Psoas muscle (tissue), 8 donors: ENCODE results near the gene NPSR1. TPM values are rescaled to one million over a fixed set of nuclear protein-coding genes. Genes with fewer than 3 reads are reported as not detected.
"Not testable (repeated sequence)": the region's sequence is repeated elsewhere in the genome, so short reads cannot be mapped to it uniquely, and the experiment has no call there.

ENCODE experiments used
- ATAC-seq, 4 donors: fragments of 200-7000 bp; cut with Tn5 transposase; one replicate each; pipeline ENCODE4 v1.9.1; 2020; ENCODE audit warnings: moderate library complexity in 3 of 4, mild to moderate bottlenecking in 2 of 4
- DNase-seq, 2 donors: peaks; one replicate each; pipeline ENCODE4 v3.0.0-alpha.2; 2020
- H3K27ac ChIP-seq: fragments of 200-600 bp; one replicate; pipeline ENCODE4 v1.8.0; 2022
- H3K27me3 ChIP-seq, 3 donors: fragments of 200-600 bp in 1 of 3; one replicate each; pipeline versions ENCODE4 v1.6.1 to v1.8.0; 2013 to 2022; ENCODE audit warnings: low read length in 2 of 3, mild to moderate bottlenecking in 2 of 3, moderate library complexity in 1 of 3; ENCODE audit not compliant: insufficient read depth in 3 of 3
- H3K36me3 ChIP-seq, 2 donors: fragments of 200-600 bp in 1 of 2; one replicate each; pipeline versions ENCODE4 v1.6.1 to v1.8.0; 2013 to 2022; ENCODE audit warnings: low read depth in 1 of 2, mild to moderate bottlenecking in 1 of 2, moderate library complexity in 1 of 2; ENCODE audit not compliant: insufficient read depth in 1 of 2
- H3K4me1 ChIP-seq: fragments of 200-600 bp; one replicate; pipeline ENCODE4 v1.8.0; 2022
- H3K4me3 ChIP-seq: fragments of 200-600 bp; one replicate; pipeline ENCODE4 v1.8.0; 2022; ENCODE audit warnings: mild to moderate bottlenecking
- H3K9me3 ChIP-seq: fragments of 200-600 bp; one replicate; pipeline ENCODE4 v1.8.0; 2022
- CTCF ChIP-seq: fragments of 200-600 bp; IDR thresholded peaks from one replicate; pipeline ENCODE4 v1.8.0; 2022; ENCODE audit warnings: antibody characterized with exemption
- WGBS, 3 donors: extraction: QIAGEN DNeasy Blood & Tissue Kit; methylation state at CpG; one replicate each; pipeline versions ENCODE4 v1.1.6 to v1.1.7; 2013; 5-methylcytosine and 5-hydroxymethylcytosine counted together
- intact Hi-C, 2 donors: fragments of 100-400 bp; cut with DNase I; formaldehyde crosslinking; loops; one replicate each; pipeline versions ENCODE4 v1.11.0 to v1.14.2; 2022
- polyA plus RNA-seq, 3 donors: library from polyadenylated mRNA; stranded (reverse); fragments of 200-250 nt; gene quantifications; one replicate each; pipeline ENCODE4 v1.2.3, GENCODE V29; 2013
- total RNA-seq, 4 donors: library from RNA; stranded (reverse); fragmentation: NEBNext Ultra II Directional in 2 of 4; extraction: Animal tissue kit (Norgen Biotek cat#: 25700) in 2 of 4; gene quantifications; one replicate each; pipeline versions ENCODE4 v1.2.1 to v1.2.4, GENCODE V29; 2021 to 2023
- donor health status: healthy with polysubstance abuse.
- donor health status: DM: no; HTN: no; CAD: no; lungs with moderate emphysema.
- donor health status: Bipolar disorder and iron deficiency.
- donor health status: healthy.
- donor health status: DM: yes; HTN: yes; CAD: no.
- donor health status: DM: no; HTN: no; CAD: no.
- donor health status: DM: no; HTN: no; CAD: no.
- donor health status: DM: yes; HTN: yes; CAD: no.

NPSR1 gene
- total and polyA plus RNA-seq, 7 donors, result not detected

DNA sequence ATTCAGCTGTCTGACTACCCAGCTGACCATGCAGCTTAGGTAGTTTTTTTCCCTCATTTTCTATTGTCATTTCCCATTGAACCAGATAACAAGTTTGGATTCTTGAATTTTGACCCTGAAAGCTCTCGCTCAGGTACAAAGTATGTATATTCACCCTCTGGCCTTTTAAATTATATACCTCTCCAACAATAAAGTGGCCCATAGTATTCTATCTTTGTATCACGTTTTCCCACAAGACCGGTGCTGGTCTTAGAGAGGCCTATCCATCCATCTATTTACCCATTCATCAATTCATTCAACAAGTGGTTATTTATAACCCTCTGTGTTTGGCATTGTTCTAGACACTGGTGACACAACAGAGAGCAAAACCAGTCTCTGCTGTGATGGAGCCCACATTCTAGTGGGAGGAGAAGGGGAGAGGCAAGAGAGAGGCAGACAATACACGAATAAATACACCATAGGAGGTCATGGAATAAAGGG is 35.2 kb upstream of the NPSR1 start:
- Histone ChIP-seq H3K36me3 (no peaks in the 10 kb centered on the region), H3K9me3 (no peaks in the 10 kb centered on the region), H3K27me3 (no peaks in the 10 kb centered on the region), H3K27ac (no peak overlapping the region), H3K4me3 (no peak overlapping the region), H3K4me1 (no peaks in the 10 kb centered on the region)
- DNase-seq, result no peak
- no peak for ATAC-seq
- WGBS, 3 donors, result 72 to 80% (median 72%) methylated on average over 4 of the region's 4 CpGs
- intact Hi-C loops, result no loop called here
- no peak for TF ChIP-seq CTCF

- H3K4me1 ChIP-seq, H3K4me3 ChIP-seq, intact Hi-C loops, H3K9me3 ChIP-seq, H3K36me3 ChIP-seq, H3K27ac ChIP-seq, H3K27me3 ChIP-seq, ATAC-seq, DNase-seq: not testable (repeated sequence)
- 69 to 78% (median 70%) methylated on average over 4 of the region's 4 CpGs for WGBS, 3 donors
Measured at GRCh38 chr7:34628618-34629017, 29.4 kb upstream of the NPSR1 start.

- no peak overlapping the region for H3K27ac ChIP-seq
- H3K36me3 ChIP-seq, result no peaks in the 10 kb centered on the region
- ATAC-seq, result no peak
- 67 to 74% (median 73%) methylated on average over 4 of the region's 4 CpGs for WGBS, 3 donors
- H3K27me3 ChIP-seq, result no peaks in the 10 kb centered on the region
- no peaks in the 10 kb centered on the region for H3K4me1 ChIP-seq
- no peak for TF ChIP-seq CTCF
- H3K4me3 ChIP-seq, result no peak overlapping the region
- intact Hi-C loops, result no loop called here
- no peaks in the 10 kb centered on the region for H3K9me3 ChIP-seq
- DNase-seq, result no peak
Measured at GRCh38 chr7:34652809-34653208, 5.2 kb upstream of the NPSR1 start.

GRCh38 chr7:34653787-34654186 is 4.2 kb upstream of the NPSR1 start:
- no peak overlapping the region for H3K27ac ChIP-seq
- no peaks in the 10 kb centered on the region for H3K36me3 ChIP-seq
- no peak for TF ChIP-seq CTCF
- WGBS, 3 donors, result 89 to 94% (median 91%) methylated on average over 1 of the region's 1 CpG
- no peaks in the 10 kb centered on the region for H3K9me3 ChIP-seq
- intact Hi-C loops, result no loop called here
- peaks cover 0 to 2% (median 0%) of the 10 kb centered on the region in 3 donors for H3K27me3 ChIP-seq
- H3K4me1 ChIP-seq, result no peaks in the 10 kb centered on the region
- no peak for DNase-seq
- no peak for ATAC-seq
- no peak overlapping the region for H3K4me3 ChIP-seq

DNA sequence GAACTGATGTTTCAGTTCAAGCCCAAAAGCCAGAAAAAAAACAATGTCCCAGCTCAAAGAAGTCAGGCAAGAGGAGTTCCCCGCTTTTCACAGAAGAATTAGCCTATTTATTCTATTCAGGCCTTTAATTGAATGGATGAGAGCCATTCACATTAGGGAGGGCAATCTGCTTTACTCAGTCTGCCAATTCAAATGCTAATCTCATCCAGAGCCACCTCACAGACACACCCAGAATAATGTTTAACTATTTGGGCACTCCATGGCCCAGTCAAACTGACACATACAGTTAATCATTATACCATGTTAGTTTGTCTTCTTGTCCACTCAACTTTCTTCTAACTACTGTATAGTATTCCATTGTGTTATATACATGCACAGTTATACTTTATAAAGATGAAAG is 2.6 kb upstream of the NPSR1 start:
- DNase-seq (no peak), ATAC-seq (no peak)
- Histone ChIP-seq H3K27ac (no peak overlapping the region), H3K9me3 (no peaks in the 10 kb centered on the region), H3K4me1 (no peaks in the 10 kb centered on the region), H3K4me3 (no peak overlapping the region), H3K27me3 (peaks cover 0 to 2% (median 0%) of the 10 kb centered on the region in 3 donors), H3K36me3 (no peaks in the 10 kb centered on the region)
- intact Hi-C loops, result no loop called here
- no peak for TF ChIP-seq CTCF
- 85 to 94% (median 94%) methylated on average over 1 of the region's 1 CpG for WGBS, 3 donors
